Measurements from ENCODE around the gene PSMD1.
"Not testable (repeated sequence)": the region's sequence is repeated elsewhere in the genome, so short reads cannot be mapped to it uniquely, and the experiment has no call there.

The PSMD1 gene

DNA sequence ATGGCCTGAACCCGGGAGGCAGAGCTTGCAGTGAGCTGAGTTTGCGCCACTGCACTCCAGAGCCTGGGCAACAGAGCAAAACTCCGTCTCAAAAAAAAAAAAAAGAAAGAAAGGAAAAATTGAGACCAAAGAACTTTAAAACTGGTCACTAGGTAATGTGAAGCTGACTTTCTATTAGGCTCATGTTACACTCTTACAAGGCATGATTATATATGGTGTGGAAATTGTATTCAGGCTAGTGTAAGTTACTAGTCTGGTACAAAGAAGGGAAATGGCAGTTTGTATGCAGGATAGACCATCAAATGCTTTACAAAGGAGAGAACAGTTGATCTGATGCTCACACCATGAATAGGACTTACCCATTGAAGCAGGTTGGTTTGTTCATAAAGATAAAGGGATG lies 106.3 kb downstream of the PSMD1 start:
- no peak for DNase-seq

- DNase-seq: no peak
These were observed 106.9 kb downstream of the PSMD1 start for GRCh38 chr2:231163414-231164095.

DNA sequence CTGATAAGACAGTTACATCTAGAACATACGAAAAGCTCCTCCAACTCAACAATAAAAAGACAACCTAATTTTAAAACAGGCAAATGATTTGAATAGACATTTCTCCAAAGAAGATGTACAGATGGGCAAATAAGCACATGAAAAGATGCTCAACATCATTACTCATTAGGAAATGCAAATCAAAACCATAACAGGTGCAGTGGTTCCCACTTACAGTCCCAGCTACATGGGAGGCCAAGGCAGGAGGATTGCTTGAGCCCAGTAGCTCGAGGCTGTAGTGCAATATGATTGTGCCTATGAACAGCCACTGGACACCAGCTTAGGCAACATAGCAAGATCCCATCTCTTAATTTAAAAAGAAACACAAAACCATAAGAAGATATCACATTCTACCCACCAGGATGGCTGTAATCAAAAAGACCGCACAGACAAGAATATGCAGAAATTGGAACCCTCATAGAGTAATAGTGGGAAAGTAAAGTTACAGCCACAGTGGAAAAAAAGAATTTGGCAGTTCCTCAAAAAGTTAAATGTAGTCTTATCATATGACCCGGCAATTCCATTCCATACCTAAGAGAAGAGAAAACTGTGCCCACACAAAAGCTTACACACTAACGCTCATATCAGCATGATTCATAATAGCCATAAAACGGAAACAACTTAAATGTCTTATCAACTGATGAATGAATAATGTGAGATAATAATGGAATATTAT lies 111.2 kb downstream of the PSMD1 start:
- no peak for DNase-seq

- no peak for DNase-seq
These were observed 111.9 kb downstream of the PSMD1 start for GRCh38 chr2:231168460-231169139.

DNA sequence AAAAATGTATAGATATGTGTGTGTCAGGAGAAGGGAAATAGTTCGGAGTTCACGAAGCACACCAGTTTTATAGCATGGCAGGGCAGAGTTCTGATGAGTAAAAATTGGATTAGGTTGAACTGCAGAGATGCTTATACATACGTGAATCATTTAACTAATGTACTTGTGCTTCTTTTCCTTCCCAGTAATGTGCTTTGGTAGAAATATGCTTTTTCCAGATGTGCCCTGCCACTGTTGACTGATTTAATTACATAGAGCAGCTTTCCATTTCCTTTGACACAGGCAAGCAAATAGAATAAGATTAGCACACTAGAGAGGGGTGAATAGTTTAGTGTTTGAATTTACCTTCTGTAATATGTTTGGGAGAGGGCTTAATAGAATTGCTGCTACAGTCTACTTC lies 112.8 kb downstream of the PSMD1 start:
- DNase-seq: no peak

- DNase-seq: no peak
These were observed 113.4 kb downstream of the PSMD1 start for GRCh38 chr2:231170055-231170454.

DNA sequence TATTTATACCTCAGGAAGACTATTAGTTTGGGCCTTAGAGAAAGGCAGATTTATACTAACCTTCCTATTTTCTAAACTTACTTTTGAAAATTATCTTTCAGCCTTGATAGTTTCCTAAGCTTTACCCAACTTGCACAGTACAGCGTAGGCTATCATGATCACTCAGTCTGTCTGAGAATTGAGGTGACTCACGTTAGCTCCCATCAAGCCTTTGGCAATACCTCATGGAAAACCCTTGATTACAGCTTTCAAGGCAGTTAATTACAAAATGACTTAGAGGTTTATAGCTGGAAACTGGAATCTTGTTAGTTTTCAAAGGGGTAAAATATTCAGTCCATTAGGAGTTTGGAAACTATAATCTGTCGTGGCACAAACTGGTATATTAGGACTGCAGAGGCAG lies 115.4 kb downstream of the PSMD1 start:
- no peak for DNase-seq

GRCh38 chr2:231174211-231174651 lies 117.6 kb downstream of the PSMD1 start:
- no peak for DNase-seq

- no peak for DNase-seq
These were observed 119.4 kb downstream of the PSMD1 start for GRCh38 chr2:231176066-231176465.

- no peak for DNase-seq
These were observed 120.7 kb downstream of the PSMD1 start for GRCh38 chr2:231177156-231178025.

- not testable (repeated sequence) for DNase-seq
These were observed 122.1 kb downstream of the PSMD1 start for GRCh38 chr2:231178805-231179204.

DNA sequence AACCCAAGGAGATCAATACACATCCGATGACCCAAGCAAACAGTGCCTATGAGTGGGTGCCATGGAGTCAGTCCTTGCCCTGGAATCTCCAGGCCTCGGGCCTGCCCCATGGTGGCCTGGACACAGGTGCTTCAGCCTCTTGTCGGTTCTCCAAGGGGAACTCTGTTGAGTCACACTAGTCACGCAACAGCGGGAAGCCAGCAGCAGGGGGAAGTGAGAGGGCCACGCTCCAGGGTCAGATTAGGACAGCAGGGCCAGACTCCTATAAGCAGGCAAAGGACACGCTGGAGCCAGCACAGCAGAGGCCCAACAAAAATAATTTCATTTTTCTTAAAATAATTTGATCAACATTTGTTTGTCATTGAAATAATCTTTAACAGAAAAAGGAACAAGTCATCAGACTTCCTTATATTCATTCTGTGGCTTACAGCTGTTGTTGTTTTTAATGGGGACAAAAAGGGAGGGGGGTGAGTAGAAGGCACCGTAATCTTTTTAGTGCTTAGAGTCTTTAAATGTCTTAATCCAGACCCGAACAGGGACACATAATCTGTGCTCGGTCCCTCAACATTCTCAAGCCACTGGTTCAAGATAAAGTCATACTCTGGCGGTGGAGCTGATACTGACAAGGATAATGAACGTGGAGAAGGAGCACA lies 125.3 kb downstream of the PSMD1 start:
- no peak for DNase-seq

DNA sequence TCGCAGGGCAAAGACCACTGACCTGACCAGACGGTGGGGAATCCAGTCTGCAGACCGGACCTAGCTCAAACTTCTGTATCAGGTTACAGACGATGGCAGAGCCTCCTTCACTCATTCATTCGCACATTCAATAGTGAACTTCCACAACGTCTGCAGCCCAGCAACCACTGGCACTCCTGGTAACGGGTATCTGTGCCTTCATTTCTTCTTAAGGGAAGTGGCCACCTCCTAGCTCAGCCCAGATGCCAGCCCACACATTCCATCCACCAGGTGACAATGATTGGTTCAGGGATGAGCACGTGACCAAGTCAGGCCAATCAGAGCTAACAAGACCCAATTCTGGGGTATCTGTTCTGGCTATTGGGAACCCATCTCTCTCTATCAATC lies 125.8 kb downstream of the PSMD1 start:
- no peak for DNase-seq

DNA sequence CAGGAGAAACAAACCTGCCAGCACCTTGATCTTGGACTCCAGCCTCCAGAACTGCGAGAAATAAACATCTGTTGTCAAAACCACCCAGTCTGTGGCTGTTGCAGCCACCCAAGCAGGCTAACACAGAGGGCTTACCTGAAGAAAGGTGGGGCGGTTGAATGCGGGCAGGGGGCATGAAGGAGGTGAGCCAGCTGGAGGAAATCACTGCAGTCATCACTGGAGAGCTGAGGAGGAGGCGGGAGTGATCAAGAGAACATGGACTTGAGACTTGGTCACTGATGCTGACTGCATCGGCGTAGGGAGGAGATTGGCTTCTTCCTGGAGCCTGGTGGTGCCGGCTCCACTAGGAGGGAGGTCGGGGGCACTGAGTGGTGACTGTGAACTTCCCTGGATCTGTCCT lies 127.2 kb downstream of the PSMD1 start:
- no peak for DNase-seq

DNA sequence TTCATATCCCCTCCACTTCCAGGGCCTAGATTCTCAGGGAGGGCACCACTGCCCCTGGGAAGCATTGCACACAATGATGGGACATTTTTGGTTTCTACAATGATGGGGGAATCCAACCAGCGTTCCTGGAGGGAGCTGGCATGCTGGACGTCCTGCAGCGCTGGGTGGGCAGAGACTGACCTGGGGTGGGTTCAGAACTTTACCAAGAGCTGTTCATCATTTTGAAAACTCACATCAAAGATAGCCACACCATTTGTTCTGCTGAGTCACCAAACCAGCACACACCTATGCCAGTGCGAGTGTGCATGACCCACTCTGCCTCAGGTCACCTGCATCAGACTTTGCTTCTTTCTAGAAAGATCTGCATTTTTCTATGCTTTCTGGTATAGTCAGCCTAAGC lies 127.7 kb downstream of the PSMD1 start:
- no peak for DNase-seq

DNA sequence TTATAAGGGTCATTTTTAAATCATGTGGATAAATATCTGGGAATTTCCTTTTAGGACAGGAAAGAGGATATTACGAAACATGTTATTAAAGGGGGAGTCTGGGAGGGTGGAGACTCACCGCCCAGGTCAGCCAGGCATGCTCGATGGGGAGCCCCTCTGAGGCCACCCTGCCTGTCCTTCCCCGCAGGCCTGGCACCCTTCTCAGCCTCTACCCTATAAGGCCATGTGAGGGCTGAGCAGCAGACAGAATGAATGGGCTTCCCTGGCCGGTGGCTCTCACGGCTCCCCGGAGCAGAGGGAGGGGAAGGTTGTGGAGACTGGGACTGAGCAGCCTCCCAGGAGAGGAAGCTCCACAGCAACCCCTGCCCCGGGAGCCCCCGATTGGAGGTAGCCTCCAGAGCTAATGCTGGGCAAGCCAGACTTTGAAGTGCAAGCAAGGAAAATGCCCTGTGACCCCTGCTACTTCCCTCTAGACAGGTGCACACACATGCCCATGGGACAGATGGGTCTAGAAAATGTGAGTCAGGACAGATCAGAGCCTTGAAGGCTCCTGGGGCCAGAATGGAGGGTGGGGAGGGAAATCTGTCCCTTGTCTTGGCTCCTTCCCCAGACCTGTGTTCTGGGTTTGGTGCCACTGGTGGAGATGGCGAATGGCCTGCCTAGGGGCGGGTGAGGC lies 128.5 kb downstream of the PSMD1 start:
- DNase-seq: no peak

DNA sequence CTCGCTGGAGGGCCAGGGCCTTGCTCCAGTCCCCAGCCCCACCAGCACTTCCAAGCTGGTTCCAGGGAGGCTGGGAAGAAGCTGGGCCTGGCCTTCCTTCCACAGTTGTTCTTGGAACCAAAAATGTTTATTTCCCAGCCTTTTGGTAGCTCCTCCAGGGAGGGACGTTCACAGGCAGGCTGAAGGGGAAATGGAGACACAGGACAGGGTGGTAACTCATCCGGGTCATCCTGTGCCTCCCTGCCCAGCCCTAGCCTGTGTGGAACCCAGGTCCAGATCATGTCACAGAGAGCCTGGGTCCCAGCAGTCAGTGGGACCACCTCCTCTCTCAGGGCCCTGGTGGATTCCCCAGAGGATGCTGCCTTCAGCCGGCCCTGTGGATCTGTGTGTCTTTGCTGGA lies 129.2 kb downstream of the PSMD1 start:
- DNase-seq: no peak

- no peak for DNase-seq
These were observed 129.7 kb downstream of the PSMD1 start for GRCh38 chr2:231186325-231186724.

- no peak for DNase-seq
These were observed 131.3 kb downstream of the PSMD1 start for GRCh38 chr2:231187736-231188505.

GRCh38 chr2:231188506-231189170 lies 132.0 kb downstream of the PSMD1 start:
- no peak for DNase-seq

DNA sequence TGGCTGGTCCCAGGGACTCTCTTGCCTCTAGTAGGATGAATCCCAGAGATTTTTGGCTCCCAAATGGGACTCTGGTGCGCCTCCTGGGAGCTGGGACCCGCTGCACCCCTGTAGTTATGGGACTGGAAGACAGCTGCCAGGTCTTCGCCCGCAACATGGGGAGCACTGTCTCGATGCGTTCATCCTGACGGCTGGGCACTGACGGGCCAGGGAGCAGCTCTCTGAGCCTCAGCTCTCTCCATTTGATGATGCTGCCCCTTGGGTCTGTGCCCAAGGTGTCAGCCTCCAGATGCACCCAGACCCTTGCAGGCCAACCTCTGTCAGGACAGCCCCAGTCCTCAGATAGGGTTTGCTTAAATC lies 132.5 kb downstream of the PSMD1 start:
- DNase-seq: no peak

Data from NCI-H2171 treated with DMSO at 0.1 percent for 48 hours (cell line).